OCI-LY1 (cell line): ENCODE data around the gene FFAR1.

Source experiments
- EZH2 ChIP-seq: fragments of 200-600 bp; sonication (generic), shearing (Covaris generic); IDR thresholded peaks from 2 replicates; pipeline ENCODE4 v1.8.0; 2017; ENCODE audit warnings: borderline replicate concordance, mixed run types, mild to moderate bottlenecking, antibody characterized with exemption, low read length, moderate library complexity, mixed read lengths
- TF ChIP-seq, protein P1 (sequence below): fragments of 200-600 bp; sonication (generic), shearing (Covaris generic); IDR thresholded peaks from 2 replicates; pipeline ENCODE4 v1.5.1; 2017; ENCODE audit warnings: mild to moderate bottlenecking, antibody characterized with exemption, low read length, moderate library complexity, mixed read lengths

DNA sequence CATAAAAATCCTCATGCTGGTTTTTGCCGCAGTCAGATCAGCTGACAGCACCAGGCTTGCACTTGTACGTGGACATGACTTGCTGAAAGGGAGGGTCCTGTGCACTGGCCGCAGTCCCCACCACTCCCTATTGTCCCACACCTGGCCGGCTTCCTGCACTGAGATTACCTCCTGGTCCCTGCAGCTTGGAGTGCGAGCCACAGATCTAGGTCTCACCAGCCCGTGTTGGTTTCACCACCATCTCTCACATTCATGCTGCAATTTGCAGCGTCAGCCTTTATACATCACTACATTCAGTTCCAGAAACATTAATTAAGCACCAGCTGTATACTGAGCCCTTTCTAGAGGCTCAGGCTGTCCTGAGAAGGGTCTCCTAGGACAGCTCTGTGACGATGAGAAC lies 33.7 kb upstream of the FFAR1 start:
- TF ChIP-seq, protein P1, sequence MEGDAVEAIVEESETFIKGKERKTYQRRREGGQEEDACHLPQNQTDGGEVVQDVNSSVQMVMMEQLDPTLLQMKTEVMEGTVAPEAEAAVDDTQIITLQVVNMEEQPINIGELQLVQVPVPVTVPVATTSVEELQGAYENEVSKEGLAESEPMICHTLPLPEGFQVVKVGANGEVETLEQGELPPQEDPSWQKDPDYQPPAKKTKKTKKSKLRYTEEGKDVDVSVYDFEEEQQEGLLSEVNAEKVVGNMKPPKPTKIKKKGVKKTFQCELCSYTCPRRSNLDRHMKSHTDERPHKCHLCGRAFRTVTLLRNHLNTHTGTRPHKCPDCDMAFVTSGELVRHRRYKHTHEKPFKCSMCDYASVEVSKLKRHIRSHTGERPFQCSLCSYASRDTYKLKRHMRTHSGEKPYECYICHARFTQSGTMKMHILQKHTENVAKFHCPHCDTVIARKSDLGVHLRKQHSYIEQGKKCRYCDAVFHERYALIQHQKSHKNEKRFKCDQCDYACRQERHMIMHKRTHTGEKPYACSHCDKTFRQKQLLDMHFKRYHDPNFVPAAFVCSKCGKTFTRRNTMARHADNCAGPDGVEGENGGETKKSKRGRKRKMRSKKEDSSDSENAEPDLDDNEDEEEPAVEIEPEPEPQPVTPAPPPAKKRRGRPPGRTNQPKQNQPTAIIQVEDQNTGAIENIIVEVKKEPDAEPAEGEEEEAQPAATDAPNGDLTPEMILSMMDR = no peak
- no peak for TF ChIP-seq EZH2
